Liver (tissue), 3 donors: ENCODE results near the gene ICOSLG.

Source experiments
- ATF3 ChIP-seq: IDR thresholded peaks from 2 replicates; pipeline ENCODE4 v1.6.1; 2016; ENCODE audit warnings: antibody characterized with exemption
- EGR1 ChIP-seq, 2 donors: IDR thresholded peaks; 2 replicates each; pipeline ENCODE4 v1.6.1; 2016 to 2018; ENCODE audit warnings: antibody characterized with exemption in 2 of 2, low read depth in 2 of 2
- GABPA ChIP-seq, 2 donors: IDR thresholded peaks in 1 of 2; conservative IDR thresholded peaks in 1 of 2; 2 replicates each; pipeline ENCODE4 v1.6.1; 2016; ENCODE audit warnings: antibody characterized with exemption in 2 of 2, mild to moderate bottlenecking in 1 of 2, moderate library complexity in 1 of 2
- MAX ChIP-seq: IDR thresholded peaks from 2 replicates; pipeline ENCODE4 v1.6.1; 2016; ENCODE audit warnings: antibody characterized with exemption
- NR2F2 ChIP-seq: IDR thresholded peaks from 2 replicates; pipeline ENCODE4 v1.6.1; 2016; ENCODE audit warnings: antibody characterized with exemption
- RAD21 ChIP-seq, 2 donors: IDR thresholded peaks; 2 replicates each; pipeline ENCODE4 v1.6.1; 2016; ENCODE audit warnings: antibody characterized with exemption in 2 of 2, mild to moderate bottlenecking in 2 of 2
- REST ChIP-seq: IDR thresholded peaks from 2 replicates; pipeline ENCODE4 v1.6.1; 2016; ENCODE audit warnings: antibody characterized with exemption, mild to moderate bottlenecking
- SP1 ChIP-seq: IDR thresholded peaks from 2 replicates; pipeline ENCODE4 v1.6.1; 2018; ENCODE audit warnings: antibody characterized with exemption, mild to moderate bottlenecking
- TAF1 ChIP-seq: conservative IDR thresholded peaks from 2 replicates; pipeline ENCODE4 v1.6.1; 2016; ENCODE audit warnings: antibody characterized with exemption, mild to moderate bottlenecking
- YY1 ChIP-seq: IDR thresholded peaks from 2 replicates; pipeline ENCODE4 v1.6.1; 2016; ENCODE audit warnings: antibody characterized with exemption, mild to moderate bottlenecking
- ZBTB33 ChIP-seq: IDR thresholded peaks from 2 replicates; pipeline ENCODE4 v1.6.1; 2016; ENCODE audit warnings: antibody characterized with exemption
- TF ChIP-seq, protein P1 (sequence below): fragments of 150-350 bp; IDR thresholded peaks from 2 replicates; pipeline ENCODE4 v1.5.1; 2017; ENCODE audit warnings: improper control_type of control experiment, low read depth, low read length; ENCODE audit not compliant: missing input control
- donor health status: healthy.
- donor health status: healthy.

DNA sequence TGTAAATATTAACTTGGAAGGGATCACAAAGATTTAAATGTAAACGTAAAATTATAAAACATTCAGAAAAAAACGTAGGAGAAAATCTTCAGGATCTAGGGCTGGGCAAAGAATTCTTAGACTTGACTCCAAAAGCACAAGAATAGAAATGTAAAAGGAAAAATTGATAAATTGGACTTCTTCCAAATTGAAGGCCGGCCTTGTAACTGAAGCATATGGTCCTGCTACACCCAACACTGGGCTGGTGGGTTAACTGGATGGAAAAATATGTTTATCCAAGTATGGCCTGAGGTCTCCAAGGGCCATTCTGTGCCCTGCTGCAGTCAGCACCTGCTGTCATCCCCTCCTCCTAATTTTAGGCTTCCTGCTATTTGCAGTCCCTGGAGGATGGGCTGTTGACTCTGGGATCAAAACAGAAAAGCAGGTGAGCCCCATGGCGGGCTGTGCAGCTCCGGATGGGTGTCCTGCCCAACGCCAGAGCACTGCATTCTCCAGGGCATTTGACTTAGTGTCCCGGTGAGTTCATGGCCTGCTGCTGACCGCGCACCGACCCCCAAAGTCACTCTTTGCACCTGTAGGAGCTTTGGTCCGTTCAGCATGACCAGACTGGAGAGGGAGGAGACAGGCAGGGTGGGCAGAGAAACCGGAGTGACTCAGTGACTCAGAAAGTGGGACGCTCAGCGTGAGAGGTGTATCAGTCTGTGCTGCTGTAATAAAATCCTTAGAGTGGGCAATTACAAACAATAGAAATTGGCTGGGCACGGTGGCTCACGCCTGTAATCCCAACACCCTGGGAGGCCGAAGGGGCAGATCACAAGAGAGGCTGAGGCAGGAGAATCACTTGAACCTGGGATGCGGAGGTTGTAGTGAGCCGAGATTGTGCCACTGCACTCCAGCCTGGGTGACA, 38.9 kb upstream of the ICOSLG start:
- TF ChIP-seq, protein P1, sequence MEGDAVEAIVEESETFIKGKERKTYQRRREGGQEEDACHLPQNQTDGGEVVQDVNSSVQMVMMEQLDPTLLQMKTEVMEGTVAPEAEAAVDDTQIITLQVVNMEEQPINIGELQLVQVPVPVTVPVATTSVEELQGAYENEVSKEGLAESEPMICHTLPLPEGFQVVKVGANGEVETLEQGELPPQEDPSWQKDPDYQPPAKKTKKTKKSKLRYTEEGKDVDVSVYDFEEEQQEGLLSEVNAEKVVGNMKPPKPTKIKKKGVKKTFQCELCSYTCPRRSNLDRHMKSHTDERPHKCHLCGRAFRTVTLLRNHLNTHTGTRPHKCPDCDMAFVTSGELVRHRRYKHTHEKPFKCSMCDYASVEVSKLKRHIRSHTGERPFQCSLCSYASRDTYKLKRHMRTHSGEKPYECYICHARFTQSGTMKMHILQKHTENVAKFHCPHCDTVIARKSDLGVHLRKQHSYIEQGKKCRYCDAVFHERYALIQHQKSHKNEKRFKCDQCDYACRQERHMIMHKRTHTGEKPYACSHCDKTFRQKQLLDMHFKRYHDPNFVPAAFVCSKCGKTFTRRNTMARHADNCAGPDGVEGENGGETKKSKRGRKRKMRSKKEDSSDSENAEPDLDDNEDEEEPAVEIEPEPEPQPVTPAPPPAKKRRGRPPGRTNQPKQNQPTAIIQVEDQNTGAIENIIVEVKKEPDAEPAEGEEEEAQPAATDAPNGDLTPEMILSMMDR = no peak
- TF ChIP-seq REST (no peak), YY1 (no peak), GABPA (IDR thresholded peaks at IDR 0.05 in 1 of 2, conservative IDR thresholded peaks at IDR 0.05 in 1 of 2) (no peak), TAF1 (no peak), MAX (no peak), ZBTB33 (no peak), ATF3 (no peak), SP1 (no peak), EGR1 (IDR thresholded peaks at IDR 0.05; ENCODE audit: low read depth in 2 of 2) (no peak), NR2F2 (no peak), RAD21 (IDR thresholded peaks at IDR 0.05) (no peak)
